Measurements from ENCODE around the gene CASP9. TPM values are rescaled to one million over a fixed set of nuclear protein-coding genes. Genes with fewer than 3 reads are reported as not detected.

Gene CASP9
- total and polyA plus RNA-seq, 10 of the 15 experiments (the other 5 are each of a cell fraction or from before 2014, with no cell fraction given): 2.7 to 14.6 (median 7.6) TPM

DNA sequence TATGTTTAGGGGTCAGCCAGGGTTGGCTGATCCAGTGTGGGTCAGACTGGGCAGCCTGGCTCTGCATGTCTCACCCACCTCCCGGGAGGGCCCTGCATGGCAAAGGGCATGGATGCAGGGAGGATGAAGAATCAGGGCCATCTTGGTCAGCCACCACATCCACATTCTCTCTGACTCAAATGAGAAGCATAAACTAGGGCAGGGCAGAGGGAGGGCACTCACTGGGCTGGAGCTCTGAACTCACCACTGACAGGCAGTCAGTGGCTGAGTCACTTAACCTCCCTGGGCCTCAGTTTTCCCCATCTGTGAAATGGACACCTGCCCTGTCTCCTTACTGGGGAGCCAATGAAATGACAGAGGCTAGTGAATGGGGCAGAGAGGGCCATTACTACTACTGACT is 71.8 kb downstream of the CASP9 start (continued):
- TF ChIP-seq TBL1XR1 (IDR thresholded peaks at IDR 0.05; ENCODE audit: low read depth, low read length): no peak

- no peak overlapping the region for H3K4me2 ChIP-seq (ENCODE audit: control insufficient read depth, insufficient read depth)
- ATAC-seq (no peak), FAIRE-seq (no peak), DNase-seq (ENCODE audit: low read depth, low spot score) (no peak)
- H3K27me3 ChIP-seq (replicated peaks in 1 of 2; ENCODE audit: control insufficient read depth in 2 of 2, insufficient read depth in 2 of 2, low read length in 1 of 2): no peaks in the 10 kb centered on the region
- in situ Hi-C loops (cut with MboI) (no loop called here), intact Hi-C loops (cut with micrococcal nuclease; ENCODE audit: unreplicated experiment) (no loop called here)
- H4K20me1 ChIP-seq (ENCODE audit: control insufficient read depth, insufficient read depth): no peaks in the 10 kb centered on the region
- CTCF ChIA-PET: no interaction called here
- no peaks in the 10 kb centered on the region for H3K79me2 ChIP-seq (ENCODE audit: control insufficient read depth, insufficient read depth, low read length)
- POLR2A ChIA-PET: interaction anchor here (0.6 kb wide), 1 partner anchor 170 kb away, joined by 6 read pairs; no protein-coding TSS in a partner anchor
- H2AFZ ChIP-seq (ENCODE audit: control insufficient read depth, low read depth, low read length): no peak overlapping the region
- no peaks in the 10 kb centered on the region for H3K36me3 ChIP-seq (ENCODE audit: control insufficient read depth in 2 of 2, insufficient read depth in 2 of 2, low read length in 1 of 2)
- no peak overlapping the region for H3K9ac ChIP-seq (ENCODE audit: control insufficient read depth, insufficient read depth, low read length)
- SMC1A ChIA-PET (ENCODE audit: uncharacterized antibody, unreplicated experiment): no interaction called here
- H3K9me3 ChIP-seq (replicated peaks; ENCODE audit: control insufficient read depth, insufficient read depth, low read length): no peaks in the 10 kb centered on the region; the same call in 2 of the 3 replicates
- BruUV-seq (replicated peaks): no TSS peak
- H3K4me1 ChIP-seq (ENCODE audit: control insufficient read depth, insufficient read depth, low read length): peaks cover 4% of the 10 kb centered on the region
- TF ChIP-seq CHD1 (IDR thresholded peaks at IDR 0.05; ENCODE audit: low read depth, low read length) (no peak), RBBP5 (conservative IDR thresholded peaks at IDR 0.05) (no peak), RAD51 (IDR thresholded peaks at IDR 0.05) (no peak), BMI1 (IDR thresholded peaks at IDR 0.05; ENCODE audit: borderline replicate concordance) (no peak), SMC3 (IDR thresholded peaks at IDR 0.05; ENCODE audit: borderline replicate concordance, low read length) (no peak), HDGF (IDR thresholded peaks at IDR 0.05) (no peak), RFX5 (IDR thresholded peaks at IDR 0.05; ENCODE audit: low read depth, low read length) (no peak), CEBPB (IDR thresholded peaks at IDR 0.05; ENCODE audit: borderline replicate concordance in 1 of 2, low read depth in 2 of 2, low read length in 2 of 2) (no peak), SMAD5 (IDR thresholded peaks at IDR 0.05; ENCODE audit: low read depth) (no peak), PML (IDR thresholded peaks at IDR 0.05; ENCODE audit: low read length) (no peak), BACH1 (IDR thresholded peaks at IDR 0.05; ENCODE audit: borderline replicate concordance) (no peak), MYB (IDR thresholded peaks at IDR 0.05; ENCODE audit: borderline replicate concordance, low read depth, low read length) (no peak), DPF2 (IDR thresholded peaks at IDR 0.05) (no peak), BCL11A (IDR thresholded peaks at IDR 0.05; ENCODE audit: low read depth, low read length) (no peak), ESRRA (IDR thresholded peaks at IDR 0.05; ENCODE audit: low read length) (no peak), TARDBP (IDR thresholded peaks at IDR 0.05; ENCODE audit: borderline replicate concordance) (no peak), SIX5 (IDR thresholded peaks at IDR 0.05; ENCODE audit: low read depth, low read length, severe bottlenecking) (no peak)
- TF ChIP-seq, protein P1, sequence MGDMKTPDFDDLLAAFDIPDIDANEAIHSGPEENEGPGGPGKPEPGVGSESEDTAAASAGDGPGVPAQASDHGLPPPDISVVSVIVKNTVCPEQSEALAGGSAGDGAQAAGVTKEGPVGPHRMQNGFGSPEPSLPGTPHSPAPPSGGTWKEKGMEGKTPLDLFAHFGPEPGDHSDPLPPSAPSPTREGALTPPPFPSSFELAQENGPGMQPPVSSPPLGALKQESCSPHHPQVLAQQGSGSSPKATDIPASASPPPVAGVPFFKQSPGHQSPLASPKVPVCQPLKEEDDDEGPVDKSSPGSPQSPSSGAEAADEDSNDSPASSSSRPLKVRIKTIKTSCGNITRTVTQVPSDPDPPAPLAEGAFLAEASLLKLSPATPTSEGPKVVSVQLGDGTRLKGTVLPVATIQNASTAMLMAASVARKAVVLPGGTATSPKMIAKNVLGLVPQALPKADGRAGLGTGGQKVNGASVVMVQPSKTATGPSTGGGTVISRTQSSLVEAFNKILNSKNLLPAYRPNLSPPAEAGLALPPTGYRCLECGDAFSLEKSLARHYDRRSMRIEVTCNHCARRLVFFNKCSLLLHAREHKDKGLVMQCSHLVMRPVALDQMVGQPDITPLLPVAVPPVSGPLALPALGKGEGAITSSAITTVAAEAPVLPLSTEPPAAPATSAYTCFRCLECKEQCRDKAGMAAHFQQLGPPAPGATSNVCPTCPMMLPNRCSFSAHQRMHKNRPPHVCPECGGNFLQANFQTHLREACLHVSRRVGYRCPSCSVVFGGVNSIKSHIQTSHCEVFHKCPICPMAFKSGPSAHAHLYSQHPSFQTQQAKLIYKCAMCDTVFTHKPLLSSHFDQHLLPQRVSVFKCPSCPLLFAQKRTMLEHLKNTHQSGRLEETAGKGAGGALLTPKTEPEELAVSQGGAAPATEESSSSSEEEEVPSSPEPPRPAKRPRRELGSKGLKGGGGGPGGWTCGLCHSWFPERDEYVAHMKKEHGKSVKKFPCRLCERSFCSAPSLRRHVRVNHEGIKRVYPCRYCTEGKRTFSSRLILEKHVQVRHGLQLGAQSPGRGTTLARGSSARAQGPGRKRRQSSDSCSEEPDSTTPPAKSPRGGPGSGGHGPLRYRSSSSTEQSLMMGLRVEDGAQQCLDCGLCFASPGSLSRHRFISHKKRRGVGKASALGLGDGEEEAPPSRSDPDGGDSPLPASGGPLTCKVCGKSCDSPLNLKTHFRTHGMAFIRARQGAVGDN (IDR thresholded peaks at IDR 0.05): no peak
- TF ChIP-seq, protein P2, sequence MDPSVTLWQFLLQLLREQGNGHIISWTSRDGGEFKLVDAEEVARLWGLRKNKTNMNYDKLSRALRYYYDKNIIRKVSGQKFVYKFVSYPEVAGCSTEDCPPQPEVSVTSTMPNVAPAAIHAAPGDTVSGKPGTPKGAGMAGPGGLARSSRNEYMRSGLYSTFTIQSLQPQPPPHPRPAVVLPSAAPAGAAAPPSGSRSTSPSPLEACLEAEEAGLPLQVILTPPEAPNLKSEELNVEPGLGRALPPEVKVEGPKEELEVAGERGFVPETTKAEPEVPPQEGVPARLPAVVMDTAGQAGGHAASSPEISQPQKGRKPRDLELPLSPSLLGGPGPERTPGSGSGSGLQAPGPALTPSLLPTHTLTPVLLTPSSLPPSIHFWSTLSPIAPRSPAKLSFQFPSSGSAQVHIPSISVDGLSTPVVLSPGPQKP (IDR thresholded peaks at IDR 0.05; ENCODE audit: low read depth, low read length): no peak
- no peak overlapping the region for H3K4me3 ChIP-seq
- WGBS (ENCODE audit: insufficient coverage, insufficient replicate concordance, low lambda C conversion rate, missing lambda C conversion rate): 41% methylated on average over 6 of the region's 6 CpGs
- RAD21 ChIA-PET (ENCODE audit: unreplicated experiment): no interaction called here
- H3K27ac ChIP-seq (ENCODE audit: control insufficient read depth, insufficient read depth): no peak overlapping the region
Observed at GRCh38 chr1:15451014-15451722, 72.8 kb downstream of the CASP9 start.

Data from GM12878 (cell line).